ENCODE results near the gene IL17RA.

Gene IL17RA

GRCh38 chr22:17149076-17149815, 64.4 kb downstream of the IL17RA start:
- no peak overlapping the region for H2BK120ac ChIP-seq (ENCODE audit: low read depth, low read length)
- H3K23ac ChIP-seq (ENCODE audit: low read length): no peak overlapping the region
- no CpG with 5 or more reads among the region's 9 CpGs for WGBS (ENCODE audit: extremely low coverage, insufficient coverage, low lambda C conversion rate)
- no peak overlapping the region for H3K9ac ChIP-seq (ENCODE audit: low read length)
- H3K18ac ChIP-seq (ENCODE audit: low read length): no peak overlapping the region
- DNase-seq: no peak
- H3K4me1 ChIP-seq (ENCODE audit: control insufficient read depth, low read depth, low read length): no peaks in the 10 kb centered on the region
- no peak overlapping the region for H2BK15ac ChIP-seq (replicated peaks; ENCODE audit: low read depth)
- H2BK5ac ChIP-seq (ENCODE audit: low read length): no peak overlapping the region
- no peak overlapping the region for H4K5ac ChIP-seq (ENCODE audit: low read length)
- H3K27me3 ChIP-seq (ENCODE audit: insufficient read depth, low read length, poor library complexity): no peaks in the 10 kb centered on the region
- no peak overlapping the region for H2AK5ac ChIP-seq (ENCODE audit: low read length)
- no peak overlapping the region for H3K56ac ChIP-seq (ENCODE audit: low read length)
- no peak overlapping the region for H3K4me3 ChIP-seq (ENCODE audit: low read length)
- H3K79me1 ChIP-seq (ENCODE audit: low read length): peaks cover 17% of the 10 kb centered on the region
- no peak overlapping the region for H4K8ac ChIP-seq (ENCODE audit: low read depth, low read length)
- no peak overlapping the region for H3K4me2 ChIP-seq (ENCODE audit: low read length)
- H3K36me3 ChIP-seq (ENCODE audit: control insufficient read depth, insufficient read depth, low read length): no peaks in the 10 kb centered on the region
- H3K27ac ChIP-seq (ENCODE audit: low read depth, low read length): no peak overlapping the region
- H3K79me2 ChIP-seq (ENCODE audit: control insufficient read depth, insufficient read depth, low read length): peaks cover 40% of the 10 kb centered on the region
- H3K4ac ChIP-seq (ENCODE audit: low read depth, low read length): no peak overlapping the region

GRCh38 chr22:17152340-17152739, 67.5 kb downstream of the IL17RA start:
- no peaks in the 10 kb centered on the region for H3K36me3 ChIP-seq (ENCODE audit: control insufficient read depth, insufficient read depth, low read length)

GRCh38 chr22:17152971-17153370, 68.2 kb downstream of the IL17RA start:
- Histone ChIP-seq H3K27me3 (ENCODE audit: insufficient read depth, low read length, poor library complexity) (no peaks in the 10 kb centered on the region), H4K5ac (ENCODE audit: low read length) (no peak overlapping the region), H3K56ac (ENCODE audit: low read length) (no peak overlapping the region), H3K4me3 (ENCODE audit: low read length) (no peak overlapping the region), H3K4ac (ENCODE audit: low read depth, low read length) (no peak overlapping the region), H2AK5ac (ENCODE audit: low read length) (no peak overlapping the region), H2BK15ac (replicated peaks; ENCODE audit: low read depth) (no peak overlapping the region), H3K36me3 (ENCODE audit: control insufficient read depth, insufficient read depth, low read length) (no peaks in the 10 kb centered on the region), H3K79me2 (ENCODE audit: control insufficient read depth, insufficient read depth, low read length) (peaks cover 48% of the 10 kb centered on the region), H2BK120ac (ENCODE audit: low read depth, low read length) (no peak overlapping the region), H3K18ac (ENCODE audit: low read length) (no peak overlapping the region), H3K9ac (ENCODE audit: low read length) (no peak overlapping the region), H3K79me1 (ENCODE audit: low read length) (peaks cover 19% of the 10 kb centered on the region), H3K23ac (ENCODE audit: low read length) (no peak overlapping the region), H2BK5ac (ENCODE audit: low read length) (no peak overlapping the region), H3K4me1 (ENCODE audit: control insufficient read depth, low read depth, low read length) (no peaks in the 10 kb centered on the region), H4K8ac (ENCODE audit: low read depth, low read length) (no peak overlapping the region), H3K27ac (ENCODE audit: low read depth, low read length) (no peak overlapping the region), H3K4me2 (ENCODE audit: low read length) (no peak overlapping the region)
- DNase-seq: no peak
- no CpG with 5 or more reads among the region's 3 CpGs for WGBS (ENCODE audit: extremely low coverage, insufficient coverage, low lambda C conversion rate)

More at GRCh38 chr22:17152340-17152739, 67.5 kb downstream of the IL17RA start:
- Histone ChIP-seq H3K23ac (ENCODE audit: low read length) (no peak overlapping the region), H3K79me2 (ENCODE audit: control insufficient read depth, insufficient read depth, low read length) (peaks cover 47% of the 10 kb centered on the region), H3K4me3 (ENCODE audit: low read length) (no peak overlapping the region), H2BK5ac (ENCODE audit: low read length) (no peak overlapping the region), H4K5ac (ENCODE audit: low read length) (no peak overlapping the region), H3K4me2 (ENCODE audit: low read length) (no peak overlapping the region), H3K79me1 (ENCODE audit: low read length) (peaks cover 19% of the 10 kb centered on the region), H3K27me3 (ENCODE audit: insufficient read depth, low read length, poor library complexity) (no peaks in the 10 kb centered on the region), H2BK120ac (ENCODE audit: low read depth, low read length) (no peak overlapping the region), H3K4ac (ENCODE audit: low read depth, low read length) (no peak overlapping the region), H3K18ac (ENCODE audit: low read length) (no peak overlapping the region), H3K4me1 (ENCODE audit: control insufficient read depth, low read depth, low read length) (no peaks in the 10 kb centered on the region), H2AK5ac (ENCODE audit: low read length) (no peak overlapping the region), H4K8ac (ENCODE audit: low read depth, low read length) (no peak overlapping the region), H2BK15ac (replicated peaks; ENCODE audit: low read depth) (no peak overlapping the region), H3K56ac (ENCODE audit: low read length) (no peak overlapping the region), H3K27ac (ENCODE audit: low read depth, low read length) (no peak overlapping the region), H3K9ac (ENCODE audit: low read length) (no peak overlapping the region)
- DNase-seq: no peak
- WGBS (ENCODE audit: extremely low coverage, insufficient coverage, low lambda C conversion rate): no CpG with 5 or more reads among the region's 6 CpGs

- no CpG with 5 or more reads among the region's 3 CpGs for WGBS (ENCODE audit: extremely low coverage, insufficient coverage, low lambda C conversion rate)
- H2AK5ac ChIP-seq (ENCODE audit: low read length): no peak overlapping the region
- H4K8ac ChIP-seq (ENCODE audit: low read depth, low read length): no peak overlapping the region
- H3K4ac ChIP-seq (ENCODE audit: low read depth, low read length): no peak overlapping the region
- no peak overlapping the region for H2BK120ac ChIP-seq (ENCODE audit: low read depth, low read length)
- DNase-seq: no peak
- H3K4me1 ChIP-seq (ENCODE audit: control insufficient read depth, low read depth, low read length): peaks cover 4% of the 10 kb centered on the region
- H3K36me3 ChIP-seq (ENCODE audit: control insufficient read depth, insufficient read depth, low read length): no peaks in the 10 kb centered on the region
- no peak overlapping the region for H2BK5ac ChIP-seq (ENCODE audit: low read length)
- H3K27ac ChIP-seq (ENCODE audit: low read depth, low read length): no peak overlapping the region
- H3K18ac ChIP-seq (ENCODE audit: low read length): no peak overlapping the region
- peaks cover 18% of the 10 kb centered on the region for H3K79me1 ChIP-seq (ENCODE audit: low read length)
- H2BK15ac ChIP-seq (replicated peaks; ENCODE audit: low read depth): no peak overlapping the region
- no peaks in the 10 kb centered on the region for H3K27me3 ChIP-seq (ENCODE audit: insufficient read depth, low read length, poor library complexity)
- H3K4me3 ChIP-seq (ENCODE audit: low read length): no peak overlapping the region
- no peak overlapping the region for H3K4me2 ChIP-seq (ENCODE audit: low read length)
- H3K9ac ChIP-seq (ENCODE audit: low read length): no peak overlapping the region
- H3K79me2 ChIP-seq (ENCODE audit: control insufficient read depth, insufficient read depth, low read length): peaks cover 32% of the 10 kb centered on the region
- H3K56ac ChIP-seq (ENCODE audit: low read length): no peak overlapping the region
- no peak overlapping the region for H4K5ac ChIP-seq (ENCODE audit: low read length)
- H3K23ac ChIP-seq (ENCODE audit: low read length): no peak overlapping the region
These were observed 71.1 kb downstream of the IL17RA start for GRCh38 chr22:17155941-17156340.

- no peak overlapping the region for H3K56ac ChIP-seq (ENCODE audit: low read length)
- no peak overlapping the region for H4K8ac ChIP-seq (ENCODE audit: low read depth, low read length)
- peaks cover 4% of the 10 kb centered on the region for H3K4me1 ChIP-seq (ENCODE audit: control insufficient read depth, low read depth, low read length)
- H2AK5ac ChIP-seq (ENCODE audit: low read length): no peak overlapping the region
- no peaks in the 10 kb centered on the region for H3K27me3 ChIP-seq (ENCODE audit: insufficient read depth, low read length, poor library complexity)
- no peak overlapping the region for H2BK5ac ChIP-seq (ENCODE audit: low read length)
- no peak for DNase-seq
- H3K4me3 ChIP-seq (ENCODE audit: low read length): no peak overlapping the region
- no peak overlapping the region for H2BK120ac ChIP-seq (ENCODE audit: low read depth, low read length)
- no CpG with 5 or more reads among the region's 3 CpGs for WGBS (ENCODE audit: extremely low coverage, insufficient coverage, low lambda C conversion rate)
- H4K5ac ChIP-seq (ENCODE audit: low read length): no peak overlapping the region
- no peak overlapping the region for H3K9ac ChIP-seq (ENCODE audit: low read length)
- H3K79me2 ChIP-seq (ENCODE audit: control insufficient read depth, insufficient read depth, low read length): peaks cover 22% of the 10 kb centered on the region
- H3K4me2 ChIP-seq (ENCODE audit: low read length): no peak overlapping the region
- no peak overlapping the region for H2BK15ac ChIP-seq (replicated peaks; ENCODE audit: low read depth)
- no peak overlapping the region for H3K23ac ChIP-seq (ENCODE audit: low read length)
- H3K4ac ChIP-seq (ENCODE audit: low read depth, low read length): no peak overlapping the region
- no peak overlapping the region for H3K18ac ChIP-seq (ENCODE audit: low read length)
- peaks cover 11% of the 10 kb centered on the region for H3K79me1 ChIP-seq (ENCODE audit: low read length)
- no peaks in the 10 kb centered on the region for H3K36me3 ChIP-seq (ENCODE audit: control insufficient read depth, insufficient read depth, low read length)
- no peak overlapping the region for H3K27ac ChIP-seq (ENCODE audit: low read depth, low read length)
These were observed 72.9 kb downstream of the IL17RA start for GRCh38 chr22:17157714-17158113.

GRCh38 chr22:17158176-17158567, 73.4 kb downstream of the IL17RA start:
- Histone ChIP-seq H3K4me2 (ENCODE audit: low read length) (peak overlapping the region; percentile 83), H3K18ac (ENCODE audit: low read length) (peak overlapping the region; percentile 5), H2BK15ac (replicated peaks; ENCODE audit: low read depth) (no peak overlapping the region), H2BK5ac (ENCODE audit: low read length) (no peak overlapping the region), H3K56ac (ENCODE audit: low read length) (peak overlapping the region; percentile 91), H3K4me1 (ENCODE audit: control insufficient read depth, low read depth, low read length) (peaks cover 4% of the 10 kb centered on the region), H3K79me1 (ENCODE audit: low read length) (peaks cover 6% of the 10 kb centered on the region), H3K4me3 (ENCODE audit: low read length) (peak overlapping the region; percentile 59), H3K36me3 (ENCODE audit: control insufficient read depth, insufficient read depth, low read length) (no peaks in the 10 kb centered on the region), H4K5ac (ENCODE audit: low read length) (no peak overlapping the region), H3K4ac (ENCODE audit: low read depth, low read length) (no peak overlapping the region), H3K23ac (ENCODE audit: low read length) (no peak overlapping the region), H2AK5ac (ENCODE audit: low read length) (no peak overlapping the region), H4K8ac (ENCODE audit: low read depth, low read length) (no peak overlapping the region), H3K27me3 (ENCODE audit: insufficient read depth, low read length, poor library complexity) (no peaks in the 10 kb centered on the region), H2BK120ac (ENCODE audit: low read depth, low read length) (no peak overlapping the region), H3K27ac (ENCODE audit: low read depth, low read length) (peak overlapping the region; percentile 73), H3K79me2 (ENCODE audit: control insufficient read depth, insufficient read depth, low read length) (peaks cover 18% of the 10 kb centered on the region), H3K9ac (ENCODE audit: low read length) (peak overlapping the region; percentile 62)
- WGBS (ENCODE audit: extremely low coverage, insufficient coverage, low lambda C conversion rate): no CpG with 5 or more reads among the region's 17 CpGs
- no peak for DNase-seq

Data from mesendoderm (in vitro differentiated cells).